Stimulated activated naive CD4-positive, alpha-beta T cell treated with Interleukin-2 at 50 U/mL for 16 hours (primary cell): Measurements from ENCODE around the gene FBXL16.
"Not testable (repeated sequence)": the region's sequence is repeated elsewhere in the genome, so short reads cannot be mapped to it uniquely, and the experiment has no call there.

Source experiments
- DNase-seq: peaks from one replicate; lab custom pipeline; 2025; lab: John Stamatoyannopoulos, UW

The FBXL16 gene

DNA sequence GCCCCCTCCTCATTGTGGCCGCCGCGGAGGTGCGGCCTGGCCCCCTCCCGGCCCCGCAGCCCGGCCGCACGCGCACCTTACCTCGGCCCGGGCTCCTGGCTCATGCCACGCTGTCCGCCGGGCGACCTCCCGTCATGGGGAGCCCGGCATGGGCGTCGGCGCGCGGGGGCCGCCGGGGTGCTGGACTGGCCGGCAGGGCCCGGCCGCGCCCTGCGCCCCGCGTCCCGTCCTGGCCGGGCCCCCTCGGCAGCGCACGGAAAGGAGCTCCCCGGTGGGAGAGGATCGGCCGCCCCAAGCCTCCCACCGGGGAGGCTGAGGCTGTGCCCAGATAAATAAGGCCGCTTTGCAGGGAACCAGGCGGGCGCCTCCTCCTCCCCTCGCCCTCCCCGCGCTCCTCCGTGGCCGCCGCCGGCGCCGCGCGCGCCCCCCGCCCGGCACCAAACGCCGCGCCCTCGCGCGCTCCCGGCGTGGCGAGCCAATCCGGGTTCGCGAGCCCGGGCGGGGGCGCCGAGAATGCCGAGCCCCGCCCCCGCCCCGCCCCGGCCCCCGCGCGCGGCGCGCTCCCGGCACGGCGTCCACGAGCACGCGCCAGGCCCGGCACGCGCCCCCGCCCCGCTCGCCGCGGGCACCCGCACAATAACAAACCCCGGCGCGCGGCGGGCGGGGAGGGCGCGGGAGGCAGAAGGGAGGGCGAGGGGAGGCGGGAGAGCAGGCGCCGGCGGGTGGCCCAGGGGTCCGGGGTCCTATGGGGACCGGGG, at the start of gene FBXL16:
Gene FBXL16 (minus strand): TSS at position 371 of the 758 bp plus-strand sequence. CDS start 8,396 bp downstream, outside the sequence.
- no peak for DNase-seq

GRCh38 chr16:754656-755055, 49.1 kb upstream of the FBXL16 start:
- no peak for DNase-seq

DNA sequence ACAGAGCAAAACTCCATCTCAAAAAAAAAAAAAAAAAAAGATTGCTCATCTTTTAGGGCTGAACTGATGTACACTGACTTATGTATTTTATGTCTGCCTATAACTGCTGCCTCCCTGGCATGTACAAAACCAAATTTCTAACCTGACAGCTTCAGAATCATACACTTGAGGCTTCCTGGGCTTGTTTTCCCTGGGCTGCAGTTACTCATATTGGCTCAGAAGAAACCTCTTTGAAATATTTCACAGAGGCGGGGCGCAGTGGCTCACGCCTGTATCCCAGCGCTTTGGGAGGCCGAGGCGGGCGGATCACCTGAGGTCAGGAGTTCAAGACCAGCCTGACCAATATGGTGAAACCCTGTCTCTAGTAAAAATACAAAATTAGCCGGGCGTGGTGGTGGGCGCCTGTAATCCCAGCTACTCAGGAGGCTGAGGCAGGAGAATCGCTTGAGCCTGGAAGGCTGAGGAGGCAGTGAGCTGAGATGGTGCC, 48.6 kb upstream of the FBXL16 start:
- not testable (repeated sequence) for DNase-seq

GRCh38 chr16:752007-752312, 46.4 kb upstream of the FBXL16 start:
- no peak for DNase-seq

DNA sequence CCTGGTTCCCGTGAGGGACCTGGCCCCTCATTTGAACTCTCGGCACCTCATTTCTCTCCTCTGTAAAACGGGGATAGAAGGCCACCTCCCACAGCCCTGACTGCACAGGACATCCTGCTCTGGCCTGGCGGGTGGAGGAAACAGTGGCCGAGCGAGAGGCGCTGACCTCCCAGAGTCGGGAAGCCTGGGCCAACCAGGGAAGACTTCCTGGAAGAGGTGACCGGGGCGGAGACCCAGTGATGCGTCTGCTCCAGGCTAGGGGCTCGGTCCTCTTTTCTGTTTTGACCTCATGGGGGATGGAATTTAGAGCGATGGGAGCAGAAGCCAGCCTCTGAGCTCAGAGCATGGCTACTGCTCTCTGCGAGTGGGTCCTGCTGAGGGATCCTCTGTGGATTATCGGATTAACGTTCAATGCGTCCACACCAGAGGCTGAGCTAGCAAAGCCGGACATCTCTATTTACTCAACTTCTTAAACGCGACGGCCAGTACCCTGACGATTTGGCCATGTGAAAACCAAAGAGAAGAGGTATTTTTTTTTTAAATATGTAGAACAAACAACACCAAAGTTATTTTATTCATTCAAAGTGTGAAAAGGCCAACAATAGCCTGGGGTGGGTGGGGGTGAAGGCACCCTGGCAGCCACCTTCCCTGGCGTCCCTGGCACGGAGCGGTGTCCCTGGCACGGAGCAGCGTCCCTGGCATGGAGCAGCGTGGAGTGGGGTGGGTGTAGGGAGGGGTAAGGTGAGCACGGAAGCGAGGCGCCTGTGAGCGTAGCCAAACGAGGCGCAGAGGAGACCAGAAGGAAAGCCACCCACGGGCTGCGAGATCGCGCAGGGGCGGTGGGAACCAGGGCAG, 45.8 kb upstream of the FBXL16 start:
- no peak for DNase-seq

DNA sequence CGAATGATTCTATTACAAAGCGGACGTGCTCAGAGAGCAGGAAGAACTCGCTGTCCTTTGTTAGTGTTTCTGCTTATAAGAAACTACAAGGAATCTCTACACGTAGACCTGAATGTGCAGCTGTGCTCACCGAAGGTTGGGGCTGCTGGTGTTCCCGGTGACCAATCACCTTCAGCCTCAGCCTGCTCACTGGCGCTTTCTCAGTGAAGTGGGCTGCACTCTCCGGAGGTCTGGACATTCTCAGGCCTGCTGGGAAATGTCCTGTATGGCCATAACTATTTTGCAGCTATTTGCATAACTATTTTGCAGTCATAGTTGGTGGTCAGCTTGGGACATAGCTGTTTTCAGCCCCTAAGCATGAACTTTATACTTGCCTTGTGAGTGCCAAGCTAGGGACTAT, 44.9 kb upstream of the FBXL16 start:
- DNase-seq: no peak

GRCh38 chr16:749010-749409, 43.4 kb upstream of the FBXL16 start:
- DNase-seq: no peak

DNA sequence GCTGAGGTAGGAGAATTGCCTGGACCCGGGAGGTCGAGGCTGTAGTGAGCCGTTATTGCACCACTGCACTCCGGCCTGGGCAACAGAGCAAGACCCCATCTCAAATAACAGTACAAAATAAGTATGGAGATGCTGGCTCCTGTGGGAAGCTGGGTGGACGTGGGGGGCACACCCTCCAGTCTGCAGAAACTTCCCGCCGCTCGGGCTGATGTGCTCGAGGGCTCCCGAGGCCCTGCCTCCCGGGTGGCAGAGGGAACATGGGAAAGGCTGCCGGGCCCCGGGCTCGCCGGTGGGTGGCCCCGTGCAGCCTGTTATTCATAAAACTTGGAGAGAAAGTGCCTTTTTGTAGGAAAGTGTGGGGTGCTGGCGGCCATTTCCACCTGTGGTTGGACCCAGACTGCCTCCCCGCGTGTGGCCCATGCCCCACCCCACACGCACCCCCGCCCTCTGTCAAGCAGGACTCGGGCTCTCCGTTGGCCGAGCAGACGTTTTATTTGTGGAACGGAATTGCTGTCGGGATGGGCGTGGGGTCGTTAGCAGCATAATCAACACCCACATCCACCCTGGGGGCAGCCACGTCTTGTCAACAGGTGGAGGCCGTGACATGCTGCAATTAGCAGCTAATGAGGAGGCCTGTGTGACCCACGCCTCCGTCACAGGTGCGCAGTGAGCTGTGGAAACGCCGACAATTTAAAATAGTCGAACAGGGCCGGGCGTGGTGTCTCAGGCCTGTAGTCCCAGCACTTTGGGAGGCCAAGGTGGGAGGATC, 42.6 kb upstream of the FBXL16 start:
- no peak for DNase-seq

- DNase-seq: no peak
Measured at GRCh38 chr16:746637-747036, 41.0 kb upstream of the FBXL16 start.

- no peak for DNase-seq
Measured at GRCh38 chr16:745739-746138, 40.1 kb upstream of the FBXL16 start.

DNA sequence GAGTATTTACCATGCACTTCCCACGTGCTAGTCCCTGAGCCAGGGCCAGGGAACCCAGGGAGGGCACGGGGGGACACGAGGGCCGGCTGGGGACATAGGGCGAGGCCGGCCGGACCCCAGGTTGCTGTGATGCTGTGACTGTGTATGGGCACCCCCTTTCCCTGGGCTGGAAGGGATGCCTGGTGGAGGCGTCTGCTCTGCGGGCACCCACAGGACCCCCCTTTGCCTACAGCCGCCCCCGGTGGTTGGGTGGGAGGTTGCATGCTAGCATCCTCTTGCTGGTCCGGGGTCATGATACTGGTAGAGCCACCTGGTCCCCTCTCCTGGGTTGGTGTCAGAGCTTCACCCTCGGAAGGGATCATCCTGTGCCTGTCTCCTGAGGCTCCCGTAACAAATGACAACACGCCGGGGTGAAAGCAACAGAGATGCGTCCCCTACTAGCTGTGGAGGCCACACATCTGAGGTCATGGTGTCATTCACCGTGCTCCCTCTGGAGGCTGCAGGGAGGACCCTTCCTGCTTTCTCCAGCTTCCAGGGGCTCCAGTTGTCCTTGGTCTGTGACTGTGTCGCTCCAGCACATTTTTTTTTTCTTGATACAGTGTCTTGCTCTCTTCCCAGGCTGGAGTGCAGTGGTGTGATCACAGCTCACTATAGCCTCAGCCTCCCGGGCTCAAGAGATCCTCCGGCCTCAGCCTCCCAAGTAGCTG, 38.3 kb upstream of the FBXL16 start:
- DNase-seq: no peak

- DNase-seq: not testable (repeated sequence)
Measured at GRCh38 chr16:742894-743293, 37.3 kb upstream of the FBXL16 start.

- no peak for DNase-seq
Measured at GRCh38 chr16:741986-742629, 36.5 kb upstream of the FBXL16 start.

DNA sequence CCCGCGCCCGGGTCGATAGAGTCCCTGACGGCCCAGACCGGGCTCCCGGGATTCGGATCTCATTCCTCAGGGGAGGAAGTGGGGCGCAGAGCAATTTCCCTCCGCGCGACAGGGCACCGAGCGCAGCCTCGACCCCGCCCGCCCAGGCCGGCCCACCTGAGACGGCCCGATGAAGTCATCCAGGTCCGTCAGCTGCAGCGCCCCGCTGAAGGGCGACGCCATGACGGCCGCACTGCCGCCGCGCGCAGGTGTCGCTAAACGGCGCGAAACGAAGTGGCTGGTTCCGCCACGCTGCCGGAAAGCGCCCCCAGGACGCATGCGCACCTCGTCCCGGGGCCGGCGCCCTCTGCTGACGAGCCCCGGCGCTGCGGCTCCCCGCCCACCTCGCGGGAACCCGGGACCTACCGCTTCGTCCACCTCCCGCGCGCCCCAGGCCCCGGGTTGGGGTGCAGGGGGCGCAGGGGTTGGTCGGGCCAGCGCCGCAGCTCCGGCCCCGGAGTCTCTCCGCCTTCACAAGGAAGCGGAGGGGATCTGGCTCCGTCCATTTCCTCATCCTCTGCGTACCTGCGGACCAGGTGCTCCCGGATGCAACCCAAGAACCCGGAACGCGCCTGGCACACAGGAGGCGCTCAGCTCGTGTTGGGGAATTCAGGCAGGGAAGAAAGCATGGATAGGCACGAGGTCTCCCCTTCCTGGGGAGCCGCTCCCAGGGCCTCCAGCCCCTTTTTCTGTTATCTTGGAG, 35.3 kb upstream of the FBXL16 start, which contains the start of gene CIAO3:
Gene CIAO3 (minus strand): TSS at position 234 of the 742 bp plus-strand sequence. CDS start 12 bp downstream, at position 222.
- peak; percentile 83 for DNase-seq

DNA sequence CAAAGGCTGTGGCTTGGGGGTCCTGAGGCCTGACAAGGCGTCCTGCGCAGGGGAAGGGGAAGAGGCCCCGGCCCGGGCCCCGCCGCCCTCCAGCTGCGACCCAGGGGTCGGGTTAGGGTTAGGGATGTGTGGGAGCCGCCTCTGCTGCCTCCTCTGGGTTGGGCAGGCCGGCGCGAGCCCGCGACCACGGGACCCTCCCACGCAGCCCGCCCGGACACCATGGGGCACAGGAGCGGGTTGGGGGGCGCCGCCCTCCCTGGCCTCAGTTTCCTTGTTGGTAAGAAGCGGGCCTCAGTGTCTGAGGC, 34.8 kb upstream of the FBXL16 start:
- DNase-seq: no peak

DNA sequence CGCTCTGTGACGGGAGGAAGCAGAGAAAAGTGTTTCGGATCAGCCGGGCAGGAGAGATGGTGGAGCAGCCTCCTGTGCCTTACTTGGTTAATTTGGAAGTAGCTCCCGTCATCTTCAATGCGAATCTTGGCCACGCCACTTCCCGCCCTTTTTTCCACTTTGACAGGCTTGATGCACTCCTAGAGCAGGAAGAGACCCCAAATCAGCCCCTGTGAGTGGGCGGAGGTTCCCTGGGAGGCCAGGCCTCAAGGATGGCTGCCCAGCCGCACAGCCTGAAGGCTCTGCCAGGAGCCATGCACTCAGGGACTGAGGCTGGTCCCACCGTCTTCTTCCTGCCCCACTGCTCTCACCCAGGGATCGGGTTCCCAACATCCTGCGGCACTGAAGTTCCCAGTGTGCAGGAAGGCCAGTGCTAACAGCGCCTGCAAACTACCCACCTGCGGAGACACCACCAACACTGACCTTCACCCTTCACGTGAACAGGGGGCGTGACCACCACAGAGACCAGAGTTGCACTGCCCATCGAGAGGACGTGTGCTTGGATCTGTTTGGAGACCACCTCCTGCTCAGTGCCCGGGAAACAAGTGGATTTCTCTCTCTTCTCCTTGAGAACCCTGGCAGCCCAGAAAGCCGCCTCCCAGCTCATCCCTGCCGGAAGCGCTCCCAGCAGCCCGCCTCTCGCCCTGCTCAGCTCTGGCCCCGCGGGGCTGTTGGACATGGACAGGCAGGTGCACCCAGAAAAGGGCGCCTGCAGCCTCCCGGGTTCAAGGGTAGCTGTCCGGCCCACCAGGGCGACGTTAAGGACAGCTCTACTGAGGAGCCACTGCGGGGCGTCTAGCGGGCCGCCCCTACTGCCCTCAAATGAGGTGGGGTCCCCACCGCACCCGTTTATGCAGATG, 34.2 kb upstream of the FBXL16 start:
- DNase-seq: no peak

- no peak for DNase-seq
Measured at GRCh38 chr16:736936-737481, 31.4 kb upstream of the FBXL16 start.

DNA sequence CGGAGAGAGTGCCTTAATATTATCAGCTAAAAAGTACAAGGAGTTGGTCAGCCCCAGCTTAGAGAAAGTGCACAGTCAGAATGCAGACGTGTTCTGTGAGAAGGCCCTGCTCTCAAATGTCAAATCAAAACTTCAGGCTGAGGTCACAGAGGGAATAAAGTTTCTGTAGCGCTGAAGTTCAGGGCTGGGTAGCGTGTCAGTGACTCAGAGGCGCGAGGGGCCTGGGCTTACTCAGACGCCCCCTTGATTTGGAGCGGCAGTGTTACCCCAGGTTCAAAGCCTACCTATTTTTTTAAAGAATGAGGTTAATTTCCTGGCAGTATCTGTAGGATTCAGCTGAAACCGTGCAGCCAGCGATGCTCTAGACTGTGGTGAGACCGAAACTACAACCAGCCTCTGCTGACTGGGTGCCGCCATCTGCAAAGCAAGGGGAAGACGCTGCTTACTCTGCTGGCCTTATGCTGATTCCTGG, 30.4 kb upstream of the FBXL16 start:
- DNase-seq: peak; percentile 60
